Small intestine (tissue), 7 donors: ENCODE results near the gene RGPD6. TPM values are rescaled to one million over a fixed set of nuclear protein-coding genes. Genes with fewer than 3 reads are reported as not detected.
"Not testable (repeated sequence)": the region's sequence is repeated elsewhere in the genome, so short reads cannot be mapped to it uniquely, and the experiment has no call there.

Source experiments
- DNase-seq, 2 donors: peaks; one replicate each; pipeline versions ENCODE4 v3.0.0 to v3.0.0-alpha.2; 2013
- FAIRE-seq: peaks from 2 replicates; lab custom pipeline; 2012; peaks lifted over from hg19 to GRCh38; lab: Jason Lieb, UNC
- H3K27ac ChIP-seq, 3 donors: one replicate each; pipeline ENCODE4 v1.5.1; 2013; ENCODE audit warnings: low read length in 2 of 3, mild to moderate bottlenecking in 2 of 3, control low read depth in 1 of 3, inconsistent platforms in 1 of 3, low read depth in 1 of 3, moderate library complexity in 1 of 3
- H3K27me3 ChIP-seq, 3 donors: one replicate each; pipeline ENCODE4 v1.6.1; 2013; ENCODE audit warnings: low read length in 3 of 3, inconsistent platforms in 1 of 3; ENCODE audit not compliant: control insufficient read depth in 3 of 3, insufficient read depth in 3 of 3
- H3K36me3 ChIP-seq, 3 donors: one replicate each; pipeline ENCODE4 v1.6.1; 2013; ENCODE audit warnings: low read length in 3 of 3, inconsistent platforms in 1 of 3, low read depth in 1 of 3, mild to moderate bottlenecking in 1 of 3, moderate library complexity in 1 of 3; ENCODE audit not compliant: control insufficient read depth in 3 of 3, insufficient read depth in 2 of 3
- H3K4me1 ChIP-seq, 3 donors: one replicate each; pipeline ENCODE4 v1.6.1; 2013; ENCODE audit warnings: low read length in 2 of 3, inconsistent platforms in 1 of 3, low read depth in 1 of 3, mild to moderate bottlenecking in 1 of 3, moderate library complexity in 1 of 3; ENCODE audit not compliant: control insufficient read depth in 3 of 3, insufficient read depth in 2 of 3
- H3K4me3 ChIP-seq, 3 donors: one replicate each; pipeline ENCODE4 v1.5.1; 2013; ENCODE audit warnings: low read length in 3 of 3, control low read depth in 1 of 3, inconsistent platforms in 1 of 3, low read depth in 1 of 3, mild to moderate bottlenecking in 1 of 3, moderate library complexity in 1 of 3
- H3K9me3 ChIP-seq, 2 donors: one replicate each; pipeline ENCODE4 v1.6.1; 2013; ENCODE audit warnings: low read depth in 1 of 2, low read length in 1 of 2; ENCODE audit not compliant: control insufficient read depth in 2 of 2, insufficient read depth in 1 of 2
- WGBS, 3 donors: extraction: QIAGEN DNeasy Blood & Tissue Kit; methylation state at CpG; one replicate each; pipeline ENCODE4 v1.1.7; 2013; 5-methylcytosine and 5-hydroxymethylcytosine counted together
- polyA plus RNA-seq, 4 donors: library from polyadenylated mRNA; stranded (reverse) in 3 of 4; unstranded in 1 of 4; fragments of 200-250 nt in 3 of 4; fragments of 120-200 nt in 1 of 4; gene quantifications; one replicate each; pipeline versions ENCODE4 v1.2.1 to v1.2.3, GENCODE V29; 2013
- donor health status: healthy with polysubstance abuse.
- donor health status: control.
- donor health status: control.
- donor health status: Bipolar disorder and iron deficiency.
- donor health status: healthy.

The RGPD6 gene
- polyA plus RNA-seq, 4 donors: 5.9 to 30.0 (median 8.9) TPM

- H3K4me3 ChIP-seq, H3K9me3 ChIP-seq, H3K27ac ChIP-seq, H3K27me3 ChIP-seq, DNase-seq, H3K36me3 ChIP-seq, FAIRE-seq, H3K4me1 ChIP-seq: not testable (repeated sequence)
- no CpG with 5 or more reads among the region's 4 CpGs for WGBS, 3 donors
Observed at GRCh38 chr2:110474898-110475297, 102.1 kb downstream of the RGPD6 start.

GRCh38 chr2:110473059-110473358 is 104.0 kb downstream of the RGPD6 start:
- no CpG with 5 or more reads among the region's 3 CpGs for WGBS, 3 donors
- not testable (repeated sequence) for H3K9me3 ChIP-seq

GRCh38 chr2:110472171-110473058 is 104.6 kb downstream of the RGPD6 start, which contains the start of gene LIMS4:
TSS of gene LIMS4 (minus strand) at chr2:110472816. CDS start at chr2:110472778, 38 bp downstream.
- not testable (repeated sequence) for H3K4me1 ChIP-seq, H3K36me3 ChIP-seq, H3K4me3 ChIP-seq, FAIRE-seq, H3K27me3 ChIP-seq, H3K9me3 ChIP-seq, DNase-seq, H3K27ac ChIP-seq
- WGBS, 3 donors: no CpG with 5 or more reads among the region's 29 CpGs

More at GRCh38 chr2:110473059-110473358, 104.0 kb downstream of the RGPD6 start:
- H3K36me3 ChIP-seq, FAIRE-seq, DNase-seq, H3K27ac ChIP-seq, H3K27me3 ChIP-seq, H3K4me3 ChIP-seq, H3K4me1 ChIP-seq: not testable (repeated sequence)

- not testable (repeated sequence) for H3K36me3 ChIP-seq, H3K4me3 ChIP-seq, H3K27ac ChIP-seq, DNase-seq, H3K4me1 ChIP-seq, H3K9me3 ChIP-seq, H3K27me3 ChIP-seq, FAIRE-seq
- no CpG with 5 or more reads among the region's 7 CpGs for WGBS, 3 donors
Observed at GRCh38 chr2:110468921-110469320, 108.1 kb downstream of the RGPD6 start.

- not testable (repeated sequence) for H3K4me1 ChIP-seq, FAIRE-seq, H3K36me3 ChIP-seq, H3K27me3 ChIP-seq, H3K9me3 ChIP-seq, DNase-seq, H3K4me3 ChIP-seq, H3K27ac ChIP-seq
- no CpG with 5 or more reads among the region's 8 CpGs for WGBS, 3 donors
Observed at GRCh38 chr2:110465312-110465711, 111.7 kb downstream of the RGPD6 start.

Other genes with a start within 250 kb of the RGPD6 start
- 1 to 10 TPM in 2 of 4 donors, under 1 TPM in 1, not detected in 1; 0.87 to 2.7 (median 1.4) TPM for gene LIMS4, start 104.4 kb downstream of the RGPD6 start, polyA plus RNA-seq
- 10 to 100 TPM in 2 of 4 donors, under 1 TPM in 2; 0.45 to 20.2 (median 6.9) TPM for gene BUB1, start 100.8 kb upstream of the RGPD6 start, polyA plus RNA-seq
- under 1 TPM in 2 of 4 donors, not detected in 2; 0.06 to 0.56 TPM for gene ACOXL, start 155.4 kb upstream of the RGPD6 start, polyA plus RNA-seq